GM12878 (cell line): ENCODE results near the gene ZFP3. TPM values are rescaled to one million over a fixed set of nuclear protein-coding genes. Genes with fewer than 3 reads are reported as not detected.

Experiments
- polyA plus RNA-seq, 11 experiments: library from polyadenylated mRNA; depleted of rRNA in 4 of 11; unstranded in 6 of 11; stranded (reverse) in 5 of 11; fragments of >200 nt; fragmentation: Nextera tagmentation in 4 of 11; fragmentation: Illumina TruSeq in 1 of 11; extraction: Ambion mirVana in 4 of 11; extraction: Trizol in 1 of 11; gene quantifications; 1 replicate in 1 of 11; 2 replicates in 10 of 11; pipeline versions ENCODE4 v1.2.1 to v1.2.3, GENCODE V29; 2011 to 2016; ENCODE audit warnings: inconsistent platforms in 2 of 11, missing spikeins in 2 of 11, low read depth in 1 of 11
- small RNA-seq: library from RNA; depleted of rRNA; stranded (forward); fragments of <200 nt; gene quantifications from one replicate; pipeline ENCODE3, GENCODE V24; 2014
- total RNA-seq, 4 experiments: library from RNA; depleted of rRNA in 3 of 4; stranded (reverse); fragments of >200 nt in 3 of 4; fragmentation: Illumina TruSeq in 1 of 4; extraction: Trizol in 1 of 4; gene quantifications; 2 replicates each; pipeline versions ENCODE4 v1.2.1 to v1.2.3, GENCODE V29; 2013 to 2021

Gene ZFP3
- total and polyA plus RNA-seq, 10 of the 15 experiments (the other 5 are each of a cell fraction or from before 2014, with no cell fraction given): 0.37 to 4.1 (median 1.6) TPM

Small RNAs within 50 kb of the gene (small RNA-seq; reads per million reads assigned to genes)
- gene AC012146.4: not detected

Other genes with a start within 250 kb of the ZFP3 start
Only the 7 nearest of the 18 such genes appear.
- 76.5 and 80.2 TPM in 2 replicates for gene SPAG7, start 110.7 kb upstream of the ZFP3 start, total RNA-seq (2014; rRNA removed)
- gene SPAG7, start 110.7 kb upstream of the ZFP3 start, total RNA-seq (2014; rRNA removed; fragmentation: Illumina TruSeq; extraction: Trizol): 94.4 and 99.2 TPM in 2 replicates
- gene SPAG7, start 110.7 kb upstream of the ZFP3 start, total RNA-seq (2021): 76.5 and 77.5 TPM in 2 replicates
- 73.8 and 78.2 TPM in 2 replicates for gene SPAG7, start 110.7 kb upstream of the ZFP3 start, polyA plus RNA-seq (2011; rRNA removed)
- gene SPAG7, start 110.7 kb upstream of the ZFP3 start, polyA plus RNA-seq (2014; fragmentation: Illumina TruSeq; extraction: Trizol): 46.5 and 107 TPM in 2 replicates
- 10 to 100 TPM in 1 of 2 experiments, 1 to 10 TPM in 1; 7.9 to 31.7 TPM for gene SPAG7, start 110.7 kb upstream of the ZFP3 start, polyA plus RNA-seq (2014; fragmentation: Nextera tagmentation; extraction: Ambion mirVana)
- 96.3 and 105 TPM in 2 replicates for gene SPAG7, start 110.7 kb upstream of the ZFP3 start, polyA plus RNA-seq (2014; rRNA removed)
- 100 to 1,000 TPM; 133 to 146 TPM for gene SPAG7, start 110.7 kb upstream of the ZFP3 start, polyA plus RNA-seq (2016; fragmentation: Nextera tagmentation; extraction: Ambion mirVana)
- gene CAMTA2, start 90.8 kb upstream of the ZFP3 start, total RNA-seq (2014; rRNA removed): 3.2 and 4.1 TPM in 2 replicates
- 4.6 and 5.7 TPM in 2 replicates for gene CAMTA2, start 90.8 kb upstream of the ZFP3 start, total RNA-seq (2014; rRNA removed; fragmentation: Illumina TruSeq; extraction: Trizol)
- 27.7 and 29.3 TPM in 2 replicates for gene CAMTA2, start 90.8 kb upstream of the ZFP3 start, total RNA-seq (2021)
- gene CAMTA2, start 90.8 kb upstream of the ZFP3 start, polyA plus RNA-seq (2011; rRNA removed): 6.3 and 9.9 TPM in 2 replicates
- 7.3 and 15.9 TPM in 2 replicates for gene CAMTA2, start 90.8 kb upstream of the ZFP3 start, polyA plus RNA-seq (2014; fragmentation: Illumina TruSeq; extraction: Trizol)
- 1 to 10 TPM in 1 of 2 experiments, under 1 TPM in 1; 0.42 to 1.7 TPM for gene CAMTA2, start 90.8 kb upstream of the ZFP3 start, polyA plus RNA-seq (2014; fragmentation: Nextera tagmentation; extraction: Ambion mirVana)
- 24.7 and 26.8 TPM in 2 replicates for gene CAMTA2, start 90.8 kb upstream of the ZFP3 start, polyA plus RNA-seq (2014; rRNA removed)
- 10 to 100 TPM; 12.5 to 13.1 TPM for gene CAMTA2, start 90.8 kb upstream of the ZFP3 start, polyA plus RNA-seq (2016; fragmentation: Nextera tagmentation; extraction: Ambion mirVana)
- 0.16 and 0.28 TPM in 2 replicates for gene INCA1, start 80.9 kb upstream of the ZFP3 start, total RNA-seq (2014; rRNA removed)
- gene INCA1, start 80.9 kb upstream of the ZFP3 start, total RNA-seq (2014; rRNA removed; fragmentation: Illumina TruSeq; extraction: Trizol): 0.18 and 0.27 TPM in 2 replicates
- gene INCA1, start 80.9 kb upstream of the ZFP3 start, total RNA-seq (2021): 0.21 and 0.29 TPM in 2 replicates
- gene INCA1, start 80.9 kb upstream of the ZFP3 start, polyA plus RNA-seq (2011; rRNA removed): 0.29 and 0.36 TPM in 2 replicates
- 0.19 and 0.49 TPM in 2 replicates for gene INCA1, start 80.9 kb upstream of the ZFP3 start, polyA plus RNA-seq (2014; fragmentation: Illumina TruSeq; extraction: Trizol)
- under 1 TPM; 0.61 to 0.64 TPM for gene INCA1, start 80.9 kb upstream of the ZFP3 start, polyA plus RNA-seq (2014; fragmentation: Nextera tagmentation; extraction: Ambion mirVana)
- gene INCA1, start 80.9 kb upstream of the ZFP3 start, polyA plus RNA-seq (2014; rRNA removed): 0.15 and 0.77 TPM in 2 replicates
- gene INCA1, start 80.9 kb upstream of the ZFP3 start, polyA plus RNA-seq (2016; fragmentation: Nextera tagmentation; extraction: Ambion mirVana): 1 to 10 TPM in 1 of 2 experiments, under 1 TPM in 1; 0.99 to 1.8 TPM
- 24.3 and 25.8 TPM in 2 replicates for gene KIF1C, start 80.5 kb upstream of the ZFP3 start, total RNA-seq (2014; rRNA removed)
- 20.9 and 25.6 TPM in 2 replicates for gene KIF1C, start 80.5 kb upstream of the ZFP3 start, total RNA-seq (2014; rRNA removed; fragmentation: Illumina TruSeq; extraction: Trizol)
- 61.1 and 65.9 TPM in 2 replicates for gene KIF1C, start 80.5 kb upstream of the ZFP3 start, total RNA-seq (2021)
- 30.2 and 33.8 TPM in 2 replicates for gene KIF1C, start 80.5 kb upstream of the ZFP3 start, polyA plus RNA-seq (2011; rRNA removed)
- 10.3 and 21.2 TPM in 2 replicates for gene KIF1C, start 80.5 kb upstream of the ZFP3 start, polyA plus RNA-seq (2014; fragmentation: Illumina TruSeq; extraction: Trizol)
- 1 to 10 TPM; 1.4 to 1.5 TPM for gene KIF1C, start 80.5 kb upstream of the ZFP3 start, polyA plus RNA-seq (2014; fragmentation: Nextera tagmentation; extraction: Ambion mirVana)
- gene KIF1C, start 80.5 kb upstream of the ZFP3 start, polyA plus RNA-seq (2014; rRNA removed): 25.2 and 26.5 TPM in 2 replicates
- 10 to 100 TPM in 1 of 2 experiments, 1 to 10 TPM in 1; 3.9 to 18.9 TPM for gene KIF1C, start 80.5 kb upstream of the ZFP3 start, polyA plus RNA-seq (2016; fragmentation: Nextera tagmentation; extraction: Ambion mirVana)
- 0.11 TPM in 1 of 2 replicates, not detected in the other for gene SLC52A1, start 43.0 kb upstream of the ZFP3 start, total RNA-seq (2014; rRNA removed)
- gene SLC52A1, start 43.0 kb upstream of the ZFP3 start, total RNA-seq (2014; rRNA removed; fragmentation: Illumina TruSeq; extraction: Trizol): not detected in 2 replicates
- not detected in 2 replicates for gene SLC52A1, start 43.0 kb upstream of the ZFP3 start, total RNA-seq (2021)
- gene SLC52A1, start 43.0 kb upstream of the ZFP3 start, polyA plus RNA-seq (2011; rRNA removed): not detected in 2 replicates
- not detected in 2 replicates for gene SLC52A1, start 43.0 kb upstream of the ZFP3 start, polyA plus RNA-seq (2014; fragmentation: Illumina TruSeq; extraction: Trizol)
- not detected for gene SLC52A1, start 43.0 kb upstream of the ZFP3 start, polyA plus RNA-seq (2014; fragmentation: Nextera tagmentation; extraction: Ambion mirVana)
- gene SLC52A1, start 43.0 kb upstream of the ZFP3 start, polyA plus RNA-seq (2014; rRNA removed): 0.04 and 0.06 TPM in 2 replicates
- gene SLC52A1, start 43.0 kb upstream of the ZFP3 start, polyA plus RNA-seq (2016; fragmentation: Nextera tagmentation; extraction: Ambion mirVana): not detected
- gene ZNF232, start 33.4 kb downstream of the ZFP3 start, total RNA-seq (2014; rRNA removed): 12.3 and 13.0 TPM in 2 replicates
- 13.3 and 15.7 TPM in 2 replicates for gene ZNF232, start 33.4 kb downstream of the ZFP3 start, total RNA-seq (2014; rRNA removed; fragmentation: Illumina TruSeq; extraction: Trizol)
- 10.8 and 15.2 TPM in 2 replicates for gene ZNF232, start 33.4 kb downstream of the ZFP3 start, total RNA-seq (2021)
- gene ZNF232, start 33.4 kb downstream of the ZFP3 start, polyA plus RNA-seq (2011; rRNA removed): 13.4 and 16.8 TPM in 2 replicates
- 12.2 and 13.3 TPM in 2 replicates for gene ZNF232, start 33.4 kb downstream of the ZFP3 start, polyA plus RNA-seq (2014; fragmentation: Illumina TruSeq; extraction: Trizol)
- gene ZNF232, start 33.4 kb downstream of the ZFP3 start, polyA plus RNA-seq (2014; fragmentation: Nextera tagmentation; extraction: Ambion mirVana): 10 to 100 TPM; 12.8 to 14.3 TPM
- 10.1 and 10.2 TPM in 2 replicates for gene ZNF232, start 33.4 kb downstream of the ZFP3 start, polyA plus RNA-seq (2014; rRNA removed)
- 10 to 100 TPM; 11.4 to 12.0 TPM for gene ZNF232, start 33.4 kb downstream of the ZFP3 start, polyA plus RNA-seq (2016; fragmentation: Nextera tagmentation; extraction: Ambion mirVana)
- 0.05 TPM in 1 of 2 replicates, not detected in the other for gene USP6, start 37.6 kb downstream of the ZFP3 start, total RNA-seq (2014; rRNA removed)
- gene USP6, start 37.6 kb downstream of the ZFP3 start, total RNA-seq (2014; rRNA removed; fragmentation: Illumina TruSeq; extraction: Trizol): 0.04 and 0.05 TPM in 2 replicates
- 0.03 and 0.13 TPM in 2 replicates for gene USP6, start 37.6 kb downstream of the ZFP3 start, total RNA-seq (2021)
- gene USP6, start 37.6 kb downstream of the ZFP3 start, polyA plus RNA-seq (2011; rRNA removed): 0.01 and 0.03 TPM in 2 replicates
- gene USP6, start 37.6 kb downstream of the ZFP3 start, polyA plus RNA-seq (2014; fragmentation: Illumina TruSeq; extraction: Trizol): under 0.01 and 0.05 TPM in 2 replicates
- gene USP6, start 37.6 kb downstream of the ZFP3 start, polyA plus RNA-seq (2014; fragmentation: Nextera tagmentation; extraction: Ambion mirVana): under 1 TPM; 0.08 to 0.15 TPM
- not detected in 2 replicates for gene USP6, start 37.6 kb downstream of the ZFP3 start, polyA plus RNA-seq (2014; rRNA removed)
- gene USP6, start 37.6 kb downstream of the ZFP3 start, polyA plus RNA-seq (2016; fragmentation: Nextera tagmentation; extraction: Ambion mirVana): under 1 TPM; 0.33 to 0.39 TPM